ENCODE measurements around the gene ENTPD2. TPM values are rescaled to one million over a fixed set of nuclear protein-coding genes. Genes with fewer than 3 reads are reported as not detected.
A peak's percentile ranks its signal among the peaks of the same experiment; 100 is the strongest.

ENTPD2 gene
- total RNA-seq, 4 donors from 2014 or later: 7.0 to 21.0 (median 18.1) TPM

DNA sequence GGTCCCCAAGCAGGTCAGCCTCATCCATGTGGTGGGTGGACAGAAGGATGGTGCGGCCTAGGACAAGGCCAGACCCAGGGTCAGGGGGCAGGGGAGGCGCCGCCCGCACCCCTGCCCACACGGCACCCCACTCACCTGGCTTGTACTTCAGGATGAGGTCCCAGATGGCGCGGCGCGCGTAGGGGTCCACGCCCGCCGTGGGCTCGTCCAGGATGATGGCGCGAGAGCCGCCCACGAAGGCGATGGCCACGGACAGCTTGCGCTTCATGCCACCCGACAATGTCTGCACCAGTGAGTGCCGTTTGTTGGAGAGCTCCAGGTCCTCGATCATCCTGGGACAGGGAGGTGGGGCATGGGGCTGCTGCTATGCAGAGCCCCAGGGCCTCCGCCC lies 38.3 kb downstream of the ENTPD2 start:
- WGBS, 2 donors: 94 to 98% methylated on average over 13 to 24 of the region's 25 CpGs
- Histone ChIP-seq H3K4me3 (no peak overlapping the region), H3K9me3 (no peaks in the 10 kb centered on the region), H3K27ac (no peak overlapping the region), H3K27me3 (no peaks in the 10 kb centered on the region), H3K36me3 (peaks cover 4 to 100% (median 26%) of the 10 kb centered on the region in 3 donors), H3K4me1 (peaks cover 0 to 2% (median 0%) of the 10 kb centered on the region in 4 donors)
- no peak for TF ChIP-seq EP300 (IDR thresholded peaks at IDR 0.05)
- no peak for TF ChIP-seq POLR2A (IDR thresholded peaks at IDR 0.05)
- DNase-seq (ENCODE audit: low spot score in 2 of 2): no peak

DNA sequence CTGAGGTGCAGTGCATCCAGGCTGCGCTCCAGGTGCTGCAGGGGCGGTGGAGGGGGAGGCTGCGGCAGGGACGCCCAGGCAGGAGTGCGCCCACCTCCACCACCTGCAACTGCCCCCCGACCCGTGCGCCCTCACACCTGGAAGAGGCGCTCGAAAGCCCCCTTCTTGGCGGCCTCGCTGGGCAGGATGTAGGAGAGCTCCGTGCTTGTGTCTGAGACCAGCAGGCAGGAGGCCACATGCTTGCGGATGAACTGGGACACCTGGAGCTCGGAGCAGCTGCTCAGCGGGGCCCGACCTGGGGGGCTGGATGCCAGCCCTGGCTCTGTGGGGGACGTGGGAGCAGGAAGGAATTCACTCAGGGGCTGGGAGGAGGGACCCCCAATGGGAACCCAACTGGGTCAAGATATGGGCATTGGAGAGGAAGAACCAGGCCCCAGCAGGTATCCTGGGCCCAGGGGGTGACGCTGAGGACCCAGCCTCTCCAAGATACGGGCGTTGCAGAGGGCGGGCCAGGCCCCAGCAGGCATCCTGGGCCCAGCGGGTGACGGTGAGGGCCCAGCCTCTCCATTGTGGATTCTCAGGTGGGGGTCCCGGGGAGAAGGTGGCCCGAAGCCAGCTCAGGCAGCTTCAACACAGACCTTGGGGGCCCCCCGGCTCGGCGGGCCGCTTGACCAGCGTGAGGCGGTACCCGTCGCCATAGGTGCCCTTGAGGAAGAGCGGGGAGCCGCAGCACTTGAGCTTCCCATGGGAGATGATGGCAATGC lies 38.9 kb downstream of the ENTPD2 start:
- TF ChIP-seq, protein P1, sequence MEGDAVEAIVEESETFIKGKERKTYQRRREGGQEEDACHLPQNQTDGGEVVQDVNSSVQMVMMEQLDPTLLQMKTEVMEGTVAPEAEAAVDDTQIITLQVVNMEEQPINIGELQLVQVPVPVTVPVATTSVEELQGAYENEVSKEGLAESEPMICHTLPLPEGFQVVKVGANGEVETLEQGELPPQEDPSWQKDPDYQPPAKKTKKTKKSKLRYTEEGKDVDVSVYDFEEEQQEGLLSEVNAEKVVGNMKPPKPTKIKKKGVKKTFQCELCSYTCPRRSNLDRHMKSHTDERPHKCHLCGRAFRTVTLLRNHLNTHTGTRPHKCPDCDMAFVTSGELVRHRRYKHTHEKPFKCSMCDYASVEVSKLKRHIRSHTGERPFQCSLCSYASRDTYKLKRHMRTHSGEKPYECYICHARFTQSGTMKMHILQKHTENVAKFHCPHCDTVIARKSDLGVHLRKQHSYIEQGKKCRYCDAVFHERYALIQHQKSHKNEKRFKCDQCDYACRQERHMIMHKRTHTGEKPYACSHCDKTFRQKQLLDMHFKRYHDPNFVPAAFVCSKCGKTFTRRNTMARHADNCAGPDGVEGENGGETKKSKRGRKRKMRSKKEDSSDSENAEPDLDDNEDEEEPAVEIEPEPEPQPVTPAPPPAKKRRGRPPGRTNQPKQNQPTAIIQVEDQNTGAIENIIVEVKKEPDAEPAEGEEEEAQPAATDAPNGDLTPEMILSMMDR (IDR thresholded peaks at IDR 0.05): no peak
- TF ChIP-seq EP300 (IDR thresholded peaks at IDR 0.05) (no peak), POLR2A (IDR thresholded peaks at IDR 0.05) (no peak)
- no peak overlapping the region for H3K27ac ChIP-seq
- peaks cover 4 to 100% (median 26%) of the 10 kb centered on the region in 3 donors for H3K36me3 ChIP-seq
- H3K4me1 ChIP-seq: no peaks in the 10 kb centered on the region
- no peaks in the 10 kb centered on the region for H3K9me3 ChIP-seq
- no peaks in the 10 kb centered on the region for H3K27me3 ChIP-seq
- no peak for DNase-seq (ENCODE audit: low spot score in 2 of 2)
- WGBS, 2 donors: 94% methylated on average over 32 to 36 of the region's 36 CpGs
- no peak overlapping the region for H3K4me3 ChIP-seq

DNA sequence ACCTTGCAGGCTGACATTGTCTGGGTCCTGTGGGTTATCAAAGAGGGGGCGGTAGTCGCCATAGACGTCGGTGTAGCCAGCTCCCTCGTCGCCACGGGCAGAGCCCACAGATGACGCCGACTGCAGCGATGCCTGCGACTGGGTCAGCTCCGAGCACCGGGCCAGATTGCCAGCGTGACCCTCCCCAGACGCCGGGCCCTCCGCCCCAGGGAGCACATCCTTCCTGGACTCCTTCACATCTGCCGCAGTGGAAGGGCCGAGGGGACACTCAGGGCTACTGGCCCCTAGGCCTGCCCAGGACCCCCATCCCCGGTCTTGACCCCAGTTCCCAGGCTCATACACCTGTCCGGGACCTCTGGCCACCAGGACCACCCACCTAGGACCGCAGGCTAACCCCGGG lies 39.7 kb downstream of the ENTPD2 start:
- no peak for DNase-seq (ENCODE audit: low spot score in 2 of 2)
- Histone ChIP-seq H3K27ac (no peak overlapping the region), H3K36me3 (peaks cover 4 to 100% (median 26%) of the 10 kb centered on the region in 3 donors), H3K4me3 (no peak overlapping the region), H3K4me1 (no peaks in the 10 kb centered on the region), H3K9me3 (no peaks in the 10 kb centered on the region), H3K27me3 (no peaks in the 10 kb centered on the region)
- no peak for TF ChIP-seq EP300 (IDR thresholded peaks at IDR 0.05)
- TF ChIP-seq, protein P1 (IDR thresholded peaks at IDR 0.05): no peak
- no peak for TF ChIP-seq POLR2A (IDR thresholded peaks at IDR 0.05)
- 92 to 98% methylated on average over 11 to 17 of the region's 23 CpGs for WGBS, 2 donors

DNA sequence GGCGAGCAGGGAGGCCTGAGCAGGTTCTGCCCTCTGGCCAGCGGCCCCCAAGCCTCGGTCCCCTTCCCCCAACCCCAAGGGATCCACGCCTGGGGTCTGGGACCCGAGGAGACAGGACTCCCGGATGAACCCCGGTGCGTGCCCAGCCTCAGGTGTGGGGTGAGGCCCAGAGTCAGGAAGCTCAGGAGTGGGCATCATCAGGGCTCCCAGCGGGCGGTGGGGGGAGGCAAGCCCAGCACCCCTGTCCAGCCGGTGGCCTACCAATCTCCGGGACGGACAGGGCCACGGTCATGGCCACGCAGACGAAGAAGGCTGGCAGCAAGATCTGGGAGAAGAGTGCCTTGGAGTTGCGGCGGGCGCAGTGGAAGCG lies 40.3 kb downstream of the ENTPD2 start:
- no peaks in the 10 kb centered on the region for H3K9me3 ChIP-seq
- H3K27ac ChIP-seq: peak overlapping the region in 1 of 4 donors; percentile 14
- TF ChIP-seq POLR2A (IDR thresholded peaks at IDR 0.05): no peak
- TF ChIP-seq, protein P1 (IDR thresholded peaks at IDR 0.05): no peak
- no peak for TF ChIP-seq EP300 (IDR thresholded peaks at IDR 0.05)
- H3K27me3 ChIP-seq: no peaks in the 10 kb centered on the region
- no peak for DNase-seq (ENCODE audit: low spot score in 2 of 2)
- peaks cover 4 to 100% (median 26%) of the 10 kb centered on the region in 3 donors for H3K36me3 ChIP-seq
- WGBS, 2 donors: 95 to 96% methylated on average over 8 to 20 of the region's 20 CpGs
- no peaks in the 10 kb centered on the region for H3K4me1 ChIP-seq
- H3K4me3 ChIP-seq: no peak overlapping the region

DNA sequence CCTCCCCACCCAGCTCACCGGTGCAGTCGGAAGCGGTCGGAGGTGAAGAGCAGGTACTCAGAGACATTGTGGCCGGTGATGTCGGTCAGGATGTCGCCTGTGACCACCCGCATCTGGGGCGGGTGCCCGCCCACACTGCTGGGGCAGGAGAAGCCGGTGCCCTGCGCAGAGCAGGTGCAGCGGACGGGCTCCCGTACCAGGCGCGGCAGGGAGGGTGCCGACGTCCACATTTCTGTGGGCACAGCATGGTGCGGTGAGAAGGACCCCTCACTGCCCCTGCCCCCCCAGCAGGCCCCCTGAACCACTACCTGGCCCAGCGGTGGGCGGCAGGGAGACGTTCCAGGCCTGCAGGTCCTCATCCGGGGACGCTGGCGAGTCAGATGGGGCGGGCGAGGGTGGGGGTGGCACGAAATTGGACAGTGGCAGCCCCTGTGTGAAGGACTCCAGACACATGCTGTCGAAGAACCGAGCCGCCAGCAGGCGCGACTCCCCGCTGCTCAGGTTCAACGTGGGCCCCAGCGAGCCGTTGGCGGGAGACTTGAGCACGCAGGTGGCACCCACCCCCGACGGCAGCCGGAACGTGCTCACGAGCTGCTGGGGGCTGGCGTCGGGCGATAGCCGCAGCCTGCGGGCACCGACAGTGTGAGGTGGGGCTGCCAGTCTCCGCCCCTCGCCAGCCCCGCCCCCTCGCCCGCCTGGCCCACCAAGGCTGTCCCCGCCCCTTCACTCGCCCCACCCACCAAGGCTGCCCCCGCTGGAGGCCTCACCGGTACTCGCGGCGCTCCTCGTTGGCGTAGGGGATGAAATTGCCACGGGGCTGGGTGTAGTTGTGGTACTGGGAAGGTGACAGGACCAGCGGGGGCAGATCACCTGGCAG lies 40.9 kb downstream of the ENTPD2 start:
- no peaks in the 10 kb centered on the region for H3K27me3 ChIP-seq
- WGBS, 2 donors: 88 to 91% methylated on average over 36 to 44 of the region's 67 CpGs
- peaks cover 4 to 100% (median 26%) of the 10 kb centered on the region in 3 donors for H3K36me3 ChIP-seq
- DNase-seq (ENCODE audit: low spot score in 2 of 2): no peak
- TF ChIP-seq POLR2A (IDR thresholded peaks at IDR 0.05) (no peak), EP300 (IDR thresholded peaks at IDR 0.05) (no peak)
- TF ChIP-seq, protein P1 (IDR thresholded peaks at IDR 0.05): no peak
- H3K9me3 ChIP-seq: no peaks in the 10 kb centered on the region
- no peak overlapping the region for H3K4me3 ChIP-seq
- peak overlapping the region in 1 of 4 donors; percentile 14 for H3K27ac ChIP-seq
- peaks cover 0 to 4% (median 0%) of the 10 kb centered on the region in 4 donors for H3K4me1 ChIP-seq

All from tibial nerve (tissue), 4 donors.